Measurements from ENCODE around the gene STK33. TPM values are rescaled to one million over a fixed set of nuclear protein-coding genes. Genes with fewer than 3 reads are reported as not detected.

Gene STK33
- total and polyA plus RNA-seq, 12 donors, result 6.8 to 36.0 (median 17.2) TPM

DNA sequence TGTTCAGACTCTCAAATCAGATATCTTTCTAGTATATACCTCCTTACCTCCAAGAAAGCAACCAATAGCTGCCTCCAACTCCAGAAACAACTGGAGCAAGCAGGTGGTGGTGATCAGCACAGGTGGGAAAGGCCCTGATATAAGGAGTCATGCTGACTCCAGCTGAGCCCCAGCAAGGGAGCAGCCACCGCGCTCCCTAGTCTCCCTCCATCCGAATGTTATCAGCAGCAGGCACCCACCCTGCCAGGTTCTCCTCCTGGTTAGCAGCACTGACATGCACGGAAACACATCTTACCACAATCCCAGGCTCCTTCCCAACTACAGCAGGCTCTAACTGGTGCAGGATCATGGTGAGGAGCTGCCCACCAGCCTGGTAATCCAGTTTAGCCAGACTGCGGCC lies 18.5 kb upstream of the STK33 start:
- no peaks in the 10 kb centered on the region for H3K9me3 ChIP-seq (replicated peaks in 1 of 3)
- WGBS, 4 donors, result 87 to 100% (median 97%) methylated on average over 5 of the region's 5 CpGs
- H3K4me1 ChIP-seq (replicated peaks in 1 of 2), result peaks cover 0 to 7% of the 10 kb centered on the region in 2 donors
- H3K4me3 ChIP-seq, result no peak overlapping the region
- no peak overlapping the region for H3K27ac ChIP-seq
- no peak for DNase-seq
- H3K27me3 ChIP-seq, result no peaks in the 10 kb centered on the region
- peaks cover 0 to 8% of the 10 kb centered on the region in 2 donors for H3K36me3 ChIP-seq (replicated peaks in 1 of 2)
- no peak for TF ChIP-seq POLR2A (IDR thresholded peaks at IDR 0.05)
- TF ChIP-seq, protein P1, sequence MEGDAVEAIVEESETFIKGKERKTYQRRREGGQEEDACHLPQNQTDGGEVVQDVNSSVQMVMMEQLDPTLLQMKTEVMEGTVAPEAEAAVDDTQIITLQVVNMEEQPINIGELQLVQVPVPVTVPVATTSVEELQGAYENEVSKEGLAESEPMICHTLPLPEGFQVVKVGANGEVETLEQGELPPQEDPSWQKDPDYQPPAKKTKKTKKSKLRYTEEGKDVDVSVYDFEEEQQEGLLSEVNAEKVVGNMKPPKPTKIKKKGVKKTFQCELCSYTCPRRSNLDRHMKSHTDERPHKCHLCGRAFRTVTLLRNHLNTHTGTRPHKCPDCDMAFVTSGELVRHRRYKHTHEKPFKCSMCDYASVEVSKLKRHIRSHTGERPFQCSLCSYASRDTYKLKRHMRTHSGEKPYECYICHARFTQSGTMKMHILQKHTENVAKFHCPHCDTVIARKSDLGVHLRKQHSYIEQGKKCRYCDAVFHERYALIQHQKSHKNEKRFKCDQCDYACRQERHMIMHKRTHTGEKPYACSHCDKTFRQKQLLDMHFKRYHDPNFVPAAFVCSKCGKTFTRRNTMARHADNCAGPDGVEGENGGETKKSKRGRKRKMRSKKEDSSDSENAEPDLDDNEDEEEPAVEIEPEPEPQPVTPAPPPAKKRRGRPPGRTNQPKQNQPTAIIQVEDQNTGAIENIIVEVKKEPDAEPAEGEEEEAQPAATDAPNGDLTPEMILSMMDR (IDR thresholded peaks at IDR 0.05), result no peak
- intact Hi-C loops (cut with DNase I), result no loop called here

DNA sequence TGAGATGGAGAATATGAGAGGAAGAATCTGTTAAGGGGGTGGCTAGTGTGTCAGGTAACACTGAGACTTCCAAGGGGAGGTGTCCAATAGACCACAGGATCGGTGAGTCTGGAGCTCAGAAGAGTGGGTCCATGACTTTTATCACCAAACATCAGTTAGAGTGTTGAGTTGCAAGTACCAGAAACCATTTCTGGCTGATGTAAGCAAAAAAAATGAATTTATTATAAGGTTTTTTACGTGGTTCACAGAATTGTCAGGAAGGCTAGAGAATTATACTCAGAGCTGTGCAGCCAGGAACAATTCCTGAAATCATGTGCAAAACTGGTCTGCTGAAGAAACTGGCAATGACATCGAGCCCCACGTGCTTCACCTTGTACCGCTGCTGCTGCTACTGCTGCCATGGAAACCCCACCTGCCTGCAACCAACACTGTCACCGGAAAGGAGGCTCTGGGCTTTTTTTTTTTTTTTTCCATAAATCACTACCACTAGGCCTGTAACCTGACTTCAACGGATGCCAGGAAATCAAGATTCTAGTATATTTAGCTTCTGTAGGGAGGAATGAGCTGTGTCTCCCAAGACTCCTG lies 16.6 kb upstream of the STK33 start:
- Histone ChIP-seq H3K27ac (peak overlapping the region in 2 of 5 donors; percentile 22 to 44), H3K27me3 (no peaks in the 10 kb centered on the region), H3K36me3 (replicated peaks in 1 of 2) (no peaks in the 10 kb centered on the region), H3K4me1 (replicated peaks in 1 of 2) (peaks cover 0 to 7% of the 10 kb centered on the region in 2 donors), H3K9me3 (replicated peaks in 1 of 3) (no peaks in the 10 kb centered on the region), H3K4me3 (no peak overlapping the region)
- peak in 6 of 7 donors; percentile 27 to 95 (median 78) for DNase-seq
- WGBS, 4 donors, result 35 to 74% (median 66%) methylated on average over 7 of the region's 7 CpGs
- intact Hi-C loops (cut with DNase I), result no loop called here
- TF ChIP-seq, protein P1 (IDR thresholded peaks at IDR 0.05), result no peak
- peak in 1 of 2 donors; percentile 53 for TF ChIP-seq POLR2A (IDR thresholded peaks at IDR 0.05)

DNA sequence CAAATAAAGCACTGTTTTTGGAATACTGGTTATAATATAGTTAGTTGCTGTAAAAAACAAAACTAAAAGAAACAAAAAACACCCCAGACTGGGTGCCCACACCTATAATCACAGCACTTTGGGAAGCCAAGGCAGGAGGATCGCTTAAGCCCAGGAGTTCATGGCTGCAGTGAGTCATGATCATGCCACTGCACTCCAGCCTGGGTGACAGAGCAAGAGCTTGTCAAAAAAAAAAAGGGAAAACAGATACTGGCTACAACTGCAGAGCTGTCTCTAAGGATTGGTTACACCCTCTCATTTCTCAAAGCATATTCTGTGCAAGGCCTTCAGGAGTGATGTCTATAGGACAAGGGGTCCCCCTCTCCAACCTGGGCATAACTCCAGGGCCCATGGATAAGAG lies 14.6 kb upstream of the STK33 start:
- Histone ChIP-seq H3K9me3 (replicated peaks in 1 of 3) (no peaks in the 10 kb centered on the region), H3K36me3 (replicated peaks in 1 of 2) (no peaks in the 10 kb centered on the region), H3K27me3 (no peaks in the 10 kb centered on the region), H3K4me3 (no peak overlapping the region), H3K4me1 (replicated peaks in 1 of 2) (peaks cover 0 to 7% of the 10 kb centered on the region in 2 donors), H3K27ac (peak overlapping the region in 3 of 5 donors; percentile 21 to 70 (median 45))
- TF ChIP-seq, protein P1 (IDR thresholded peaks at IDR 0.05), result no peak
- peak in 1 of 2 donors; percentile 41 for TF ChIP-seq POLR2A (IDR thresholded peaks at IDR 0.05)
- DNase-seq, result peak; percentile 46 to 83 (median 75)
- WGBS, 4 donors, result 43 to 63% (median 49%) methylated on average over 1 of the region's 1 CpG
- intact Hi-C loops (cut with DNase I), result no loop called here

DNA sequence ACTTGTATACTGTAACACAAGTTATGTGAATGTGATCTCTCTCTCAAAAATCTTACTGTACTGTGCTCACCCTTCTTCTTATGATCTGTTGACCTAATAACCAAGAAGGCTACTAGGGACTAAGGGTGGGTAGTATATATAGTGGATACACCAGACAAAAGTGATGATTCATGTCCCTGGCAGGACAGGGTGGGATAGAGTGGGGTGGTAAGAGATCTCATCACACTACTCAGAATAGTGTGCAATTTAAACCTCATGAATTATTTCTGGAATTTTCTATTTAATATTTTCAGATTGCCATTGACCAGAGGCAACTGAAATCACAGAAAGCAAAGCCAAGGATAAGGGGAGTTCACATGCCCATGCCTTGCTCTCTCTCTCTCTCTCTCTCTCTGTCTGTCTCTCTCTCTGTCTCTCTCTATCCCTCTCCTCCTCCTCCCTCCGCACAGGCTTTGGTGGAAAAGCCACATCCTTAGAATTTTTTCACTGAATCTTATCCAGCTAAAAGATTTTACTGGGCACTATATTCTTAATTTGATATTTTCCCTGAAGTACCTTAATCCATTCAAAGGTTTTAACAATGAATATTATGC lies 12.0 kb upstream of the STK33 start:
- Histone ChIP-seq H3K9me3 (replicated peaks in 1 of 3) (no peaks in the 10 kb centered on the region), H3K27me3 (no peaks in the 10 kb centered on the region), H3K27ac (no peak overlapping the region), H3K36me3 (replicated peaks in 1 of 2) (no peaks in the 10 kb centered on the region), H3K4me3 (no peak overlapping the region), H3K4me1 (replicated peaks in 1 of 2) (peaks cover 0 to 7% of the 10 kb centered on the region in 2 donors)
- intact Hi-C loops (cut with DNase I), result no loop called here
- DNase-seq, result no peak
- TF ChIP-seq POLR2A (IDR thresholded peaks at IDR 0.05), result no peak
- TF ChIP-seq, protein P1 (IDR thresholded peaks at IDR 0.05), result no peak
- WGBS, 4 donors, result 84 to 100% (median 93%) methylated on average over 1 of the region's 1 CpG

Data from adrenal gland (tissue), 12 donors.